Ishikawa (cell line): Measurements from ENCODE around the gene CLPTM1L.

ENCODE experiments used
- CEBPB ChIP-seq: IDR thresholded peaks from 2 replicates; pipeline ENCODE4 v1.6.1; 2012
- CREB1 ChIP-seq: IDR thresholded peaks from 2 replicates; pipeline ENCODE4 v1.6.1; 2012; ENCODE audit warnings: low read depth
- EP300 ChIP-seq: IDR thresholded peaks from 2 replicates; pipeline ENCODE4 v1.6.1; 2012; ENCODE audit warnings: borderline replicate concordance
- FOXM1 ChIP-seq: IDR thresholded peaks from 2 replicates; pipeline ENCODE4 v1.6.1; 2012; ENCODE audit warnings: low read depth, borderline replicate concordance
- MAX ChIP-seq: IDR thresholded peaks from 2 replicates; pipeline ENCODE4 v1.6.1; 2012
- NFIC ChIP-seq: IDR thresholded peaks from 2 replicates; pipeline ENCODE4 v1.6.1; 2012
- RAD21 ChIP-seq: IDR thresholded peaks from 2 replicates; pipeline ENCODE4 v1.6.1; 2012; ENCODE audit warnings: low read depth
- TAF1 ChIP-seq: IDR thresholded peaks from 2 replicates; pipeline ENCODE4 v1.6.1; 2012; ENCODE audit warnings: low read depth, mild to moderate bottlenecking
- ZBTB7A ChIP-seq: IDR thresholded peaks from 2 replicates; pipeline ENCODE4 v1.6.1; 2012; ENCODE audit warnings: low read depth

DNA sequence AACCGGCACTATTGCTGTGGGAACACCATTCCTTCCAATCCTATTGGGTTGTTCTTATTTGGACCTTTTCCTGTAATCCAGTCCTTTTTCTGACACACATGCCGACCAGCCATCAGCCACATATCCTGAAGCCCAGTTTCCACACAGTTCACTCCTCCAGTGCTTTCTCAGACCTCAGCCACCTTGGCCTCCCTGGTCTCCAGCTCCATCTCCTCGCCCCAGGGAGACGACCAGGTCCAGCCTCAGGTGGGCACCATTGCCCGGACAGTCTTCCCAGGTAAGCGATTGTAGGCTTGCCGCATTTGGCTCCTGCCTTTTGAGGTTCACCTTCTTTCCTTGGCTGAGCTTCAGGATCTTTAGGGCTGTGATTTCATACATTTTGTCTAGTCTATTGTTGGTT is 34.8 kb downstream of the CLPTM1L start:
- TF ChIP-seq FOXM1 (no peak), MAX (no peak), ZBTB7A (no peak), TAF1 (no peak), RAD21 (no peak), CREB1 (no peak), CEBPB (no peak), EP300 (no peak), NFIC (no peak)
